Mesenchymal stem cell (in vitro differentiated cells and primary cell): ENCODE results near the gene TEAD4.

Source experiments
- DNase-seq: peaks from one replicate; pipeline ENCODE4 v3.0.0-alpha.2; 2013
- H2AFZ ChIP-seq: one replicate; pipeline ENCODE4 v1.6.1; 2013; ENCODE audit warnings: low read depth, mild to moderate bottlenecking, control low read depth, inconsistent platforms, low read length, moderate library complexity
- H2AK5ac ChIP-seq: 2 replicates; pipeline ENCODE4 v1.6.1; 2013; ENCODE audit warnings: low read length, moderate library complexity, mild to moderate bottlenecking, inconsistent platforms; ENCODE audit not compliant: severe bottlenecking
- H2BK120ac ChIP-seq: one replicate; pipeline ENCODE4 v1.6.1; 2013; ENCODE audit warnings: low read depth, mild to moderate bottlenecking, inconsistent platforms, low read length, moderate library complexity
- H2BK12ac ChIP-seq, 2 experiments: one replicate each; pipeline ENCODE4 v1.6.1; 2013; ENCODE audit warnings: inconsistent platforms in 2 of 2, low read length in 2 of 2, mild to moderate bottlenecking in 2 of 2, moderate library complexity in 2 of 2, control low read depth in 1 of 2
- H2BK15ac ChIP-seq: one replicate; pipeline ENCODE4 v1.6.1; 2013; ENCODE audit warnings: mild to moderate bottlenecking, low read depth, inconsistent platforms; ENCODE audit not compliant: poor library complexity, severe bottlenecking
- H2BK5ac ChIP-seq: 2 replicates; pipeline ENCODE4 v1.6.1; 2013; ENCODE audit warnings: low read depth, mild to moderate bottlenecking, low read length, control low read depth, inconsistent platforms; ENCODE audit not compliant: poor library complexity, severe bottlenecking
- H3K14ac ChIP-seq, 2 experiments: one replicate each; pipeline ENCODE4 v1.6.1; 2013; ENCODE audit warnings: inconsistent platforms in 2 of 2, low read length in 2 of 2, control low read depth in 1 of 2, mild to moderate bottlenecking in 1 of 2, moderate library complexity in 1 of 2
- H3K18ac ChIP-seq, 2 experiments: one replicate each; pipeline ENCODE4 v1.6.1; 2013; ENCODE audit warnings: inconsistent platforms in 2 of 2, low read length in 2 of 2, control low read depth in 1 of 2, low read depth in 1 of 2, mild to moderate bottlenecking in 1 of 2
- H3K23ac ChIP-seq, 2 experiments: one replicate each; pipeline ENCODE4 v1.6.1; 2013; ENCODE audit warnings: inconsistent platforms in 2 of 2, low read length in 2 of 2, mild to moderate bottlenecking in 2 of 2, moderate library complexity in 2 of 2, control low read depth in 1 of 2
- H3K27ac ChIP-seq: 2 replicates; pipeline ENCODE4 v1.5.1; 2013; ENCODE audit warnings: mild to moderate bottlenecking, moderate library complexity, low read length, control low read depth, inconsistent platforms; ENCODE audit not compliant: poor library complexity, severe bottlenecking
- H3K27me3 ChIP-seq, 2 experiments: 2 replicates each; pipeline versions ENCODE4 v1.6.1 to v1.7.0; 2013; ENCODE audit warnings: low read length in 2 of 2, mild to moderate bottlenecking in 2 of 2, moderate library complexity in 2 of 2, control low read depth in 1 of 2, inconsistent platforms in 1 of 2; ENCODE audit not compliant: control insufficient read depth in 1 of 2, insufficient read depth in 1 of 2
- H3K36me3 ChIP-seq, 2 experiments: 2 replicates each; pipeline versions ENCODE4 v1.6.1 to v1.7.0; 2013; ENCODE audit warnings: low read length in 2 of 2, control low read depth in 1 of 2, inconsistent platforms in 1 of 2, low read depth in 1 of 2, mild to moderate bottlenecking in 1 of 2; ENCODE audit not compliant: insufficient read depth in 2 of 2, control insufficient read depth in 1 of 2
- H3K4ac ChIP-seq, 2 experiments: one replicate each; pipeline ENCODE4 v1.6.1; 2013; ENCODE audit warnings: inconsistent platforms in 2 of 2, low read length in 2 of 2, mild to moderate bottlenecking in 2 of 2, moderate library complexity in 2 of 2, control low read depth in 1 of 2, low read depth in 1 of 2
- H3K4me1 ChIP-seq: 2 replicates; pipeline ENCODE4 v1.6.1; 2013; ENCODE audit warnings: low read depth, low read length, control low read depth; ENCODE audit not compliant: control insufficient read depth, insufficient read depth
- H3K4me2 ChIP-seq: 2 replicates; pipeline ENCODE4 v1.6.1; 2013; ENCODE audit warnings: low read length, mild to moderate bottlenecking, inconsistent platforms; ENCODE audit not compliant: poor library complexity, severe bottlenecking
- H3K4me3 ChIP-seq, 2 experiments: 2 replicates each; pipeline versions ENCODE4 v1.5.1 to v1.7.0; 2013; ENCODE audit warnings: low read length in 2 of 2, mild to moderate bottlenecking in 2 of 2, control low read depth in 1 of 2, low read depth in 1 of 2; ENCODE audit not compliant: insufficient read depth in 1 of 2
- H3K79me1 ChIP-seq: replicated peaks from 2 replicates; pipeline ENCODE4 v1.6.1; 2013; ENCODE audit warnings: mild to moderate bottlenecking, control low read depth, low read length, inconsistent platforms; ENCODE audit not compliant: poor library complexity, severe bottlenecking
- H3K9ac ChIP-seq: 2 replicates; pipeline ENCODE4 v1.7.0; 2013; ENCODE audit warnings: mild to moderate bottlenecking, low read length, moderate library complexity
- H3K9me3 ChIP-seq: 2 replicates; pipeline ENCODE4 v1.7.0; 2013; ENCODE audit warnings: mild to moderate bottlenecking, low read length; ENCODE audit not compliant: control insufficient read depth
- H4K8ac ChIP-seq: one replicate; pipeline ENCODE4 v1.6.1; 2013; ENCODE audit warnings: inconsistent platforms, mild to moderate bottlenecking, low read length, moderate library complexity
- H4K91ac ChIP-seq: one replicate; pipeline ENCODE4 v1.6.1; 2013; ENCODE audit warnings: mild to moderate bottlenecking, low read length, inconsistent platforms
- WGBS: methylation state at CpG from one replicate; pipeline ENCODE4 v1.1.7; 2013; ENCODE audit warnings: mixed read lengths; 5-methylcytosine and 5-hydroxymethylcytosine counted together

The TEAD4 gene

GRCh38 chr12:3019005-3019680 is 59.9 kb downstream of the TEAD4 start:
- DNase-seq = no peak
- no peak overlapping the region for H3K23ac ChIP-seq
- H2BK12ac ChIP-seq = no peak overlapping the region
- no peak overlapping the region for H4K8ac ChIP-seq
- H3K27me3 ChIP-seq = no peaks in the 10 kb centered on the region
- no peak overlapping the region for H3K4me2 ChIP-seq
- H2AK5ac ChIP-seq = no peak overlapping the region
- peaks cover 7% of the 10 kb centered on the region for H3K4me1 ChIP-seq
- H2AFZ ChIP-seq = no peak overlapping the region
- peak overlapping the region; percentile 59 for H4K91ac ChIP-seq
- H3K9ac ChIP-seq = no peak overlapping the region
- H3K27ac ChIP-seq = no peak overlapping the region
- peaks cover 5% of the 10 kb centered on the region for H3K79me1 ChIP-seq
- H3K9me3 ChIP-seq = no peaks in the 10 kb centered on the region
- WGBS = 97% methylated on average over 25 of the region's 25 CpGs
- no peak overlapping the region for H3K18ac ChIP-seq
- no peak overlapping the region for H3K4me3 ChIP-seq
- peaks cover 34 to 73% of the 10 kb centered on the region in 2 experiments for H3K36me3 ChIP-seq
- H3K14ac ChIP-seq = no peak overlapping the region
- H3K4ac ChIP-seq = no peak overlapping the region
- H2BK5ac ChIP-seq = no peak overlapping the region
- H2BK120ac ChIP-seq = no peak overlapping the region
- H2BK15ac ChIP-seq = no peak overlapping the region

GRCh38 chr12:3020399-3020798 is 61.2 kb downstream of the TEAD4 start:
- over 99% methylated on average over 16 of the region's 16 CpGs for WGBS

GRCh38 chr12:3020850-3021435 is 61.7 kb downstream of the TEAD4 start:
- Histone ChIP-seq H4K8ac (no peak overlapping the region), H3K18ac (no peak overlapping the region), H2BK120ac (no peak overlapping the region), H3K27me3 (no peaks in the 10 kb centered on the region), H2BK5ac (no peak overlapping the region), H3K9ac (no peak overlapping the region), H3K4me3 (no peak overlapping the region), H3K4me1 (peaks cover 2% of the 10 kb centered on the region), H3K79me1 (no peaks in the 10 kb centered on the region), H3K9me3 (no peaks in the 10 kb centered on the region), H3K27ac (no peak overlapping the region), H2BK15ac (no peak overlapping the region), H2AFZ (no peak overlapping the region), H3K36me3 (peaks cover 34 to 65% of the 10 kb centered on the region in 2 experiments), H2AK5ac (no peak overlapping the region), H3K4ac (no peak overlapping the region), H2BK12ac (no peak overlapping the region), H3K4me2 (no peak overlapping the region), H4K91ac (no peak overlapping the region), H3K23ac (no peak overlapping the region), H3K14ac (no peak overlapping the region)
- DNase-seq = no peak
- WGBS = 91% methylated on average over 13 of the region's 13 CpGs

More at GRCh38 chr12:3020399-3020798, 61.2 kb downstream of the TEAD4 start:
- no peak overlapping the region for H4K8ac ChIP-seq
- H3K4me3 ChIP-seq = no peak overlapping the region
- no peak overlapping the region for H4K91ac ChIP-seq
- H3K18ac ChIP-seq = no peak overlapping the region
- no peak overlapping the region for H3K14ac ChIP-seq
- H3K9ac ChIP-seq = no peak overlapping the region
- peaks cover under 1% of the 10 kb centered on the region for H3K79me1 ChIP-seq
- H2AFZ ChIP-seq = no peak overlapping the region
- no peak overlapping the region for H3K4ac ChIP-seq
- H2BK5ac ChIP-seq = no peak overlapping the region
- H3K4me1 ChIP-seq = peaks cover 2% of the 10 kb centered on the region
- H2BK12ac ChIP-seq = no peak overlapping the region
- peaks cover 34 to 67% of the 10 kb centered on the region in 2 experiments for H3K36me3 ChIP-seq
- H2BK15ac ChIP-seq = no peak overlapping the region
- no peaks in the 10 kb centered on the region for H3K9me3 ChIP-seq
- H2AK5ac ChIP-seq = no peak overlapping the region
- H2BK120ac ChIP-seq = no peak overlapping the region
- H3K27ac ChIP-seq = no peak overlapping the region
- no peaks in the 10 kb centered on the region for H3K27me3 ChIP-seq
- no peak overlapping the region for H3K23ac ChIP-seq
- no peak overlapping the region for H3K4me2 ChIP-seq
- no peak for DNase-seq

- Histone ChIP-seq H3K9me3 (no peaks in the 10 kb centered on the region), H2AK5ac (no peak overlapping the region), H3K79me1 (no peaks in the 10 kb centered on the region), H2BK12ac (no peak overlapping the region), H2BK5ac (no peak overlapping the region), H2BK15ac (no peak overlapping the region), H3K27ac (no peak overlapping the region), H3K4ac (no peak overlapping the region), H3K9ac (no peak overlapping the region), H3K27me3 (no peaks in the 10 kb centered on the region), H3K4me2 (no peak overlapping the region), H3K14ac (no peak overlapping the region), H3K18ac (no peak overlapping the region), H2AFZ (no peak overlapping the region), H4K8ac (no peak overlapping the region), H3K4me3 (no peak overlapping the region), H3K4me1 (no peaks in the 10 kb centered on the region), H2BK120ac (no peak overlapping the region), H3K23ac (no peak overlapping the region), H4K91ac (no peak overlapping the region), H3K36me3 (peaks cover 30 to 62% of the 10 kb centered on the region in 2 experiments)
- DNase-seq = no peak
- WGBS = 94% methylated on average over 5 of the region's 9 CpGs
Observed at GRCh38 chr12:3022411-3022810, 63.2 kb downstream of the TEAD4 start.
